Gastrocnemius medialis (tissue), 4 donors: Measurements from ENCODE around the gene TMEM214. TPM values are rescaled to one million over a fixed set of nuclear protein-coding genes. Genes with fewer than 3 reads are reported as not detected.

Experiments
- ATAC-seq, 2 donors: fragments of 150-250 bp; one replicate each; pipeline ENCODE4 v1.9.1; 2016
- DNase-seq, 2 donors: peaks; one replicate each; pipeline ENCODE4 v3.0.0-alpha.2; 2019
- H3K27ac ChIP-seq, 4 donors: fragments of 200-600 bp; sonication (generic); 1 replicate in 1 of 4; 2 replicates in 3 of 4; pipeline ENCODE4 v1.5.1; 2016 to 2018; ENCODE audit warnings: mild to moderate bottlenecking in 2 of 4, moderate library complexity in 1 of 4
- H3K27me3 ChIP-seq, 3 donors: fragments of 200-600 bp; sonication (generic) in 2 of 3; 1 replicate in 1 of 3; 2 replicates in 2 of 3; pipeline versions ENCODE4 v1.5.1 to v1.6.0; 2016 to 2019; ENCODE audit warnings: mild to moderate bottlenecking in 1 of 3, moderate library complexity in 1 of 3
- H3K36me3 ChIP-seq, 2 donors: fragments of 200-600 bp; sonication (generic) in 1 of 2; one replicate each; pipeline ENCODE4 v1.5.1; 2017 to 2018
- H3K4me1 ChIP-seq, 2 donors: fragments of 200-600 bp; sonication (generic) in 1 of 2; one replicate each; pipeline ENCODE4 v1.5.1; 2016 to 2017; ENCODE audit warnings: mild to moderate bottlenecking in 2 of 2
- H3K4me3 ChIP-seq, 4 donors: fragments of 200-600 bp; sonication (generic) in 3 of 4; 1 replicate in 1 of 4; 2 replicates in 3 of 4; pipeline ENCODE4 v1.5.1; 2016 to 2019; ENCODE audit warnings: mild to moderate bottlenecking in 2 of 4
- H3K9me3 ChIP-seq, 3 donors: fragments of 200-600 bp; sonication (generic) in 2 of 3; 1 replicate in 1 of 3; 2 replicates in 2 of 3; pipeline ENCODE4 v1.5.1; 2016 to 2019
- CTCF ChIP-seq, 5 experiments: fragments of 450-650 bp in 3 of 5; fragments of 200-600 bp in 2 of 5; sonication (generic) in 2 of 5; IDR thresholded peaks in 4 of 5; conservative IDR thresholded peaks in 1 of 5; 1 replicate in 4 of 5; 2 replicates in 1 of 5; pipeline ENCODE4 v1.5.1; 2016 to 2019; ENCODE audit warnings: antibody characterized with exemption in 5 of 5, mild to moderate bottlenecking in 3 of 5, moderate library complexity in 3 of 5
- POLR2A ChIP-seq, 2 donors: fragments of 450-650 bp; IDR thresholded peaks; one replicate each; pipeline ENCODE4 v1.6.1; 2017; ENCODE audit warnings: antibody characterized with exemption in 2 of 2, mild to moderate bottlenecking in 2 of 2, moderate library complexity in 2 of 2
- in situ Hi-C, 4 donors: fragments of 200-750 bp; cut with MboI; loops; one replicate each; pipeline versions ENCODE4 v1.15.0 to v1.8.0; 2017; ENCODE audit warnings: low sequenced_read_pairs in 4 of 4
- intact Hi-C: fragments of 100-400 bp; cut with DNase I; formaldehyde crosslinking; loops from one replicate; pipeline ENCODE4 v1.15.1; 2023; ENCODE audit warnings: low total_unique reads
- total RNA-seq, 4 donors: library from RNA; depleted of rRNA; stranded (reverse); fragments of >200 nt; gene quantifications; one replicate each; pipeline versions ENCODE4 v1.1.0 to v1.2.3, GENCODE V29; 2016

Gene TMEM214
- total RNA-seq, 4 donors from 2014 or later = 20.0 to 37.7 (median 24.9) TPM

DNA sequence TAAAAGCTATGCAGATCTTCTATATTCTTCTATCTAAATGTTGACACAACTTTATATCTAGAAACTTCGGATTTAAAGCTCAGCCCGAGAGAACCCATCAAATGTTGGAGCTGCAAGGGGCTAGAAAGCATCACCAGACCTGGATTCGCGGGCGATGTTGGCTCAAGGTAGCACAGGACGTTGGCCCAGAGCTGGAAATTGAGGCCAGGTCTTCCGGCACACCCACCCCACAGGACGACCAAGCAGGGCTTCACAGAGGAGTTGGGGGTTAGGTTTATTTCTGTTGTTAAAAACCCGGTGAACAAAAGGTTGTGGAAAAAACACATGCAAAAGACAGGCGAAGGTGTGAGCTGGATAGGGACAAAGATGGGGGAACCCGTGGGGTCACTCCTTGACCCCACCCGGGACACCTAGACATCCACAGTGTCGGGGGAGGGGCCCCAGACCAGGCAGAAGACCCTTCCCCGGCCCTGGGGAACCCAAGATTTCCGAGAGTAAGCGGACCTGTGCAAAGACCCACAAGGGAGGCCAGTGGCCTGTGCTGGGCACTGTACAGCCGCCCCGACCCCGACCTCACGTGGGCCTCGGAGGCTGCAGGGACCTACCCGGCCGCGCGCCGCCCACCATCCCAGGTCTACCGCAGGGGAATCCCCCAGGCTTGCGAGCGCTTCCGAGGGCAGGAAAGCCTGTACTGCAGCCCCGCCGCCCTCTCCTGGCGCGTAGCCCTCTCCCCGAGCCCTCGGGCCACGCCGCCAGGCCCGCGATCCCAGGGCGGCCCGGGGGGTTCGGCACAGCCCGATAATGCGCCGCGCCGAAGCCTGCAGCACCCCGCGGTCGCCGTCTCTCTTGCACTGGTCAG is 16.9 kb downstream of the TMEM214 start:
- Histone ChIP-seq H3K27ac (peak overlapping the region; percentile 93 to 96 (median 93)), H3K9me3 (no peaks in the 10 kb centered on the region), H3K27me3 (no peaks in the 10 kb centered on the region), H3K4me3 (peak overlapping the region; percentile 78 to 92 (median 84)), H3K4me1 (peaks cover 11 to 13% of the 10 kb centered on the region in 2 donors), H3K36me3 (peaks cover 0 to 9% of the 10 kb centered on the region in 2 donors)
- in situ Hi-C loops = no loop called here
- ATAC-seq (no peak), DNase-seq (no peak)
- TF ChIP-seq POLR2A (IDR thresholded peaks at IDR 0.05) (no peak), CTCF (IDR thresholded peaks at IDR 0.05 in 4 of 5, conservative IDR thresholded peaks at IDR 0.05 in 1 of 5) (no peak)
- intact Hi-C loops = loop anchor here (1.0 kb wide), 2 partner anchors 16 to 37 kb away; partner anchors contain the start of gene KHK

- in situ Hi-C loops (no loop called here), intact Hi-C loops (loop anchor here (1.0 kb wide), 2 partner anchors 17 to 36 kb away; partner anchors contain the start of gene KHK)
- peaks cover 0 to 17% of the 10 kb centered on the region in 2 donors for H3K36me3 ChIP-seq
Measured at GRCh38 chr2:27050281-27050995, 17.7 kb downstream of the TMEM214 start.

GRCh38 chr2:27050996-27051901 is 18.5 kb downstream of the TMEM214 start, which contains the start of gene AGBL5:
Gene AGBL5 (plus strand): TSS chr2:27051668. CDS start chr2:27052959, 1,291 bp downstream.
- in situ Hi-C loops (no loop called here), intact Hi-C loops (loop anchor here (1.0 kb wide), 2 partner anchors 18 to 35 kb away; partner anchors contain the start of gene KHK)
- DNase-seq = peak; percentile 94 to 96
- H3K36me3 ChIP-seq = peaks cover 0 to 25% of the 10 kb centered on the region in 2 donors
- peak; percentile 76 to 79 for ATAC-seq
- peak within 1 kb of the TSS; percentile 93 to 96 (median 93) for H3K27ac ChIP-seq
- no peaks in the 10 kb centered on the region for H3K27me3 ChIP-seq
- peaks cover 11 to 13% of the 10 kb centered on the region in 2 donors for H3K4me1 ChIP-seq
- H3K9me3 ChIP-seq = no peaks in the 10 kb centered on the region
- peak within 1 kb of the TSS; percentile 78 to 92 (median 84) for H3K4me3 ChIP-seq
- TF ChIP-seq CTCF (IDR thresholded peaks at IDR 0.05 in 4 of 5, conservative IDR thresholded peaks at IDR 0.05 in 1 of 5) (no peak), POLR2A (IDR thresholded peaks at IDR 0.05) (peak; percentile 69 to 72)

More at GRCh38 chr2:27050281-27050995, 17.7 kb downstream of the TMEM214 start:
- H3K9me3 ChIP-seq = no peaks in the 10 kb centered on the region
- H3K4me3 ChIP-seq = peak overlapping the region; percentile 78 to 92 (median 84)
- peak overlapping the region; percentile 93 to 96 (median 93) for H3K27ac ChIP-seq
- peak; percentile 80 to 83 for ATAC-seq
- no peaks in the 10 kb centered on the region for H3K27me3 ChIP-seq
- TF ChIP-seq CTCF (IDR thresholded peaks at IDR 0.05 in 4 of 5, conservative IDR thresholded peaks at IDR 0.05 in 1 of 5) = peak; percentile 61 to 73 (median 67)
- TF ChIP-seq POLR2A (IDR thresholded peaks at IDR 0.05) = peak in 1 of 2 donors; percentile 9
- peak; percentile 81 to 91 for DNase-seq
- H3K4me1 ChIP-seq = peaks cover 11 to 13% of the 10 kb centered on the region in 2 donors
